Osteoblast (primary cell): ENCODE data around the gene XYLT1. TPM values are rescaled to one million over a fixed set of nuclear protein-coding genes. Genes with fewer than 3 reads are reported as not detected.

Experiments used
- DNase-seq: peaks from one replicate; pipeline ENCODE4 v3.0.0; 2011; ENCODE audit warnings: low spot score, mixed read lengths; ENCODE audit not compliant: insufficient read length; ENCODE audit errors: missing footprints
- H2AFZ ChIP-seq: 2 replicates; pipeline ENCODE4 v1.6.0; 2011; ENCODE audit warnings: mild to moderate bottlenecking, low read length
- H3K27ac ChIP-seq: 2 replicates; pipeline ENCODE4 v1.5.1; 2011; ENCODE audit warnings: mild to moderate bottlenecking, low read depth, low read length, moderate library complexity
- H3K27me3 ChIP-seq: 2 replicates; pipeline ENCODE4 v1.6.0; 2012; ENCODE audit warnings: mild to moderate bottlenecking, control low read depth, inconsistent platforms, low read length, moderate library complexity; ENCODE audit not compliant: insufficient read depth
- H3K36me3 ChIP-seq: 2 replicates; pipeline ENCODE4 v1.5.1; 2011; ENCODE audit warnings: mild to moderate bottlenecking, low read length, control low read depth, moderate library complexity; ENCODE audit not compliant: insufficient read depth
- H3K4me1 ChIP-seq: 2 replicates; pipeline ENCODE4 v1.5.1; 2011; ENCODE audit warnings: mild to moderate bottlenecking, low read length, control low read depth, moderate library complexity; ENCODE audit not compliant: insufficient read depth
- H3K4me2 ChIP-seq: 2 replicates; pipeline ENCODE4 v1.6.0; 2011; ENCODE audit warnings: mild to moderate bottlenecking, low read length; ENCODE audit not compliant: insufficient read depth
- H3K4me3 ChIP-seq: fragments of 200-600 bp; sonication (generic); 3 replicates; pipeline ENCODE4 v1.5.1; 2012; ENCODE audit warnings: mild to moderate bottlenecking, low read length, inconsistent platforms; ENCODE audit not compliant: insufficient read depth
- H3K79me2 ChIP-seq: 2 replicates; pipeline ENCODE4 v1.6.0; 2012; ENCODE audit warnings: mild to moderate bottlenecking, low read length, control low read depth, inconsistent platforms; ENCODE audit not compliant: insufficient read depth
- H3K9me3 ChIP-seq: 2 replicates; pipeline ENCODE4 v1.5.1; 2011; ENCODE audit warnings: low read depth, low read length, control low read depth
- H4K20me1 ChIP-seq: 2 replicates; pipeline ENCODE4 v1.6.0; 2012; ENCODE audit warnings: mild to moderate bottlenecking, low read length, control low read depth; ENCODE audit not compliant: insufficient read depth
- total RNA-seq: library from RNA; depleted of rRNA; stranded (reverse); fragments of >200 nt; gene quantifications from 2 replicates; pipeline ENCODE4 v1.2.3, GENCODE V29; 2012
- TF ChIP-seq, protein P1 (sequence below): IDR thresholded peaks from 2 replicates; pipeline ENCODE4 v1.5.1; 2011; ENCODE audit warnings: mild to moderate bottlenecking, low read depth, low read length, moderate library complexity; ENCODE audit errors: extremely low read depth

The XYLT1 gene
- total RNA-seq, 1 donor: 43.4 TPM

DNA sequence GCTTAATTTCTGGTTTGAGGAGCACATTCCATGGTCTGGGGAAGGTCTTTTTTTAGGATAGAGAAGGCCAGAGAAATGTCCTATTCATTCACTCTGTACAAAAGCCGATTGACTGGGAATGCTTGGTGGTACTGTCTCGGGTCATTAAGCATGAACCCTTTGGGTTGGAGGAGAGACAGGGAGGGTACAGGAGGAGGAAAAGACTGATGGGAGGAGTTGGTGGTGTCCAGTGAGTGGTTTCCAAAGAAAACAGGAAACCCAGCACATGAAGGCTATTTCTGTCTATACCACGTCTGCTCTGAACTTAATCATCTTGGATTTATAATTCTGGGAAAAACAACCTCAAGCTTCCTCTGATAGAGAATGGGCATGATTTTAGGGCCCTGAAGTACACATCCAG, 111.9 kb downstream of the XYLT1 start:
- Histone ChIP-seq H4K20me1 (peaks cover 13% of the 10 kb centered on the region), H3K36me3 (peaks cover 3% of the 10 kb centered on the region), H3K4me2 (peak overlapping the region; percentile 51), H3K27me3 (no peaks in the 10 kb centered on the region), H3K4me1 (peaks cover 28% of the 10 kb centered on the region), H3K9me3 (no peaks in the 10 kb centered on the region), H3K79me2 (peaks cover 35% of the 10 kb centered on the region), H3K4me3 (no peak overlapping the region), H3K27ac (peak overlapping the region; percentile 73), H2AFZ (peak overlapping the region; percentile 36)
- DNase-seq: no peak
- TF ChIP-seq, protein P1, sequence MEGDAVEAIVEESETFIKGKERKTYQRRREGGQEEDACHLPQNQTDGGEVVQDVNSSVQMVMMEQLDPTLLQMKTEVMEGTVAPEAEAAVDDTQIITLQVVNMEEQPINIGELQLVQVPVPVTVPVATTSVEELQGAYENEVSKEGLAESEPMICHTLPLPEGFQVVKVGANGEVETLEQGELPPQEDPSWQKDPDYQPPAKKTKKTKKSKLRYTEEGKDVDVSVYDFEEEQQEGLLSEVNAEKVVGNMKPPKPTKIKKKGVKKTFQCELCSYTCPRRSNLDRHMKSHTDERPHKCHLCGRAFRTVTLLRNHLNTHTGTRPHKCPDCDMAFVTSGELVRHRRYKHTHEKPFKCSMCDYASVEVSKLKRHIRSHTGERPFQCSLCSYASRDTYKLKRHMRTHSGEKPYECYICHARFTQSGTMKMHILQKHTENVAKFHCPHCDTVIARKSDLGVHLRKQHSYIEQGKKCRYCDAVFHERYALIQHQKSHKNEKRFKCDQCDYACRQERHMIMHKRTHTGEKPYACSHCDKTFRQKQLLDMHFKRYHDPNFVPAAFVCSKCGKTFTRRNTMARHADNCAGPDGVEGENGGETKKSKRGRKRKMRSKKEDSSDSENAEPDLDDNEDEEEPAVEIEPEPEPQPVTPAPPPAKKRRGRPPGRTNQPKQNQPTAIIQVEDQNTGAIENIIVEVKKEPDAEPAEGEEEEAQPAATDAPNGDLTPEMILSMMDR: no peak

DNA sequence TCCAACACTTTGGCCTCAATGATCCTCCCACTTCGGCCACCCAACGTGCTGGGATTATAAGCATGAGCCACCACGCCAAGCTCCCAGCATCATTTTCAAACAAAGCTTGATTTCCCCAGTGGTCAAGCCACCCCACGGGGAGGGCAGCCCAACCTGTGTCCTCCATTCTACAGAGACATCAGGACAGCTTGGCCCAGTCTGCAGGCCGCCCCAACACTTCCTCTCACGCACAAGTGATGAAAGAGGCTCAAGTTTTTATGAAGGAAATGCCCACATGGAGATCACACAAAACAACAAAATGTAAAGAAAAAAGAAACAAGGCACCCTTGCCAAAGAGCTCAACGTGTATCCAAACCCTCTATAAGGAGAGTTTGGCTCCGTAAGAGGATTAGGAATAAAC, 112.4 kb downstream of the XYLT1 start:
- peaks cover 3% of the 10 kb centered on the region for H3K36me3 ChIP-seq
- no peaks in the 10 kb centered on the region for H3K9me3 ChIP-seq
- H3K4me3 ChIP-seq: no peak overlapping the region
- TF ChIP-seq, protein P1: no peak
- DNase-seq: no peak
- H2AFZ ChIP-seq: peak overlapping the region; percentile 36
- peak overlapping the region; percentile 73 for H3K27ac ChIP-seq
- peaks cover 34% of the 10 kb centered on the region for H3K79me2 ChIP-seq
- peaks cover 27% of the 10 kb centered on the region for H3K4me1 ChIP-seq
- H3K27me3 ChIP-seq: no peaks in the 10 kb centered on the region
- peak overlapping the region; percentile 51 for H3K4me2 ChIP-seq
- H4K20me1 ChIP-seq: peaks cover 13% of the 10 kb centered on the region

DNA sequence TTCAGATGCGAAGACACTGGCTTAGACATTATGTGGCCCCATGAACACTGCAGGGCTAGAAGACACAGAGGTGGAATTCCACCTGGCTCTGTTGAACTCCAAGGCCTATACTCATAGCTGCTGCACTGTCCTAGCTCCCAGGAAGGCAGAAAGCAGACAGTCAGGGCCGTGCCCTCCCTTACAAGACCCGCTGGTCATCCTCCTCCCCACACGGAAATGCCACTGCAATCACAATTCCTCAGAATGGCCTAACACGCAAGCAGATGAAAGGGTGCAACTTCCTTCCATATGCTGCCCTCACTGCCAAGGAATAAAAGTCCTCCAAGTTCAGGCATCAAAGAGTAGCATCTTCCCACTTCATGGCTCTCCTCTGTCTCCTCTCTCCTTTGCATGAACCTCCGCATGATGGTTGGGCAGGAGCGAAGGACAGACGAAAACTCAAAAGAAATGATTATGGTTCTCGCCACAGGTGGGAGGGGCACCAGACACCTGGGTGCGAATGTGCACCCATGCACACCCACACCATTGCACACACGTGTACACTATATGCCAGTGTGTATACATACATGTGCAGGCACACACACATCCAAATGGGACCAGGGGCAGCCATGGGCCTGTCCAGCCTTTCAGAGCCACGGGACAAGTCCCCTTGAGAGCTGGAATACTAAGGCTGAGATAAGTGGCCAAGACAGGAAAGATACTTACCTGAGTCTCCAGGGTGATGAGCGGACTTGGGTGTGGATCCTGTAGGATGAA, 113.3 kb downstream of the XYLT1 start:
- Histone ChIP-seq H4K20me1 (peaks cover 13% of the 10 kb centered on the region), H3K9me3 (no peaks in the 10 kb centered on the region)

DNA sequence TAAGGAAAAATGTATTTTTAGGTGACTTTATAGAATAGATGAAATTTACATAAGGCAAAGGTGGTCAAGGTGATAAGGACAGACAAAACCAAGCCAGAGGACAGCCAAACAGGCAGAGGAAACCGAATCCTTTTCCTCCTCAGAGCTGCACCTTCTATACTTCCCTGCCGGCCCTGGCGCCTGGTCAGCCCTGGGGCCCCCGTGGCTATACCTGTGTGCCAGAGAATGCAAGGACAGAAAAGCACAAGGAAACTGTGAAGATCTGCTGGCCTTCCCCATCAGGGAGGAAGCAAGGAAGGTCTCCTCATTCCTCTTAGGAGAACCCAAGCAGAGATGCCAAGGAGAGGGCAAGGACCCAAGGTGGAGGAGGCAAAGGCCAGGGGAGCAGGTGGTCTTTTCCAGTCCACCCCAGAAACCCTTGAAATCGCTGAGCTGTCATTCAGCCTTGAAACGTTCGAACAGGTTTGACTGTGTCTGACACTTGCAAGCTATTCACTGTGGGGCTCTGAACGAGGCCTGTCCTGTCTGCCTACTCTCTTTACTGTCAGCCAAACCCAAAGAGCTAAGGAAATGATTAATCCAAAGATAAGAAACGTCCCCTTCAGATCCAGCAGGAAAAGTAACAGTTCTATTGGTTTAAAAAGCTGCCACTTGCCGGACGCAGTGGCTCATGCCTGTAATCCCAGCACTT, 114.4 kb downstream of the XYLT1 start:
- Histone ChIP-seq H2AFZ (no peak overlapping the region), H3K79me2 (peaks cover 15% of the 10 kb centered on the region), H3K4me2 (no peak overlapping the region), H3K27me3 (no peaks in the 10 kb centered on the region), H3K4me1 (peaks cover 23% of the 10 kb centered on the region), H3K27ac (no peak overlapping the region), H3K9me3 (no peaks in the 10 kb centered on the region), H3K4me3 (no peak overlapping the region), H4K20me1 (peaks cover 10% of the 10 kb centered on the region), H3K36me3 (peaks cover 3% of the 10 kb centered on the region)
- DNase-seq: no peak
- TF ChIP-seq, protein P1: no peak

More for the DNA sequence above, 113.3 kb downstream of the XYLT1 start:
- Histone ChIP-seq H2AFZ (no peak overlapping the region), H3K27me3 (no peaks in the 10 kb centered on the region), H3K4me2 (no peak overlapping the region), H3K79me2 (peaks cover 25% of the 10 kb centered on the region), H3K27ac (no peak overlapping the region), H3K4me3 (no peak overlapping the region), H3K4me1 (peaks cover 27% of the 10 kb centered on the region), H3K36me3 (peaks cover 3% of the 10 kb centered on the region)
- TF ChIP-seq, protein P1: no peak
- DNase-seq: no peak
